NCI-H2081 (cell line): ENCODE results near the gene TEX44.

ENCODE experiments used
- DNase-seq, 2 experiments: peaks; one replicate each; lab custom pipeline; 2025; lab: John Stamatoyannopoulos, UW

Gene TEX44

GRCh38 chr2:231604685-231605606 lies 12.3 kb downstream of the TEX44 start:
- DNase-seq: peak; percentile 97

- DNase-seq: no peak
These were observed 13.0 kb downstream of the TEX44 start for GRCh38 chr2:231605607-231606091.

- no peak for DNase-seq
These were observed 14.3 kb downstream of the TEX44 start for GRCh38 chr2:231606941-231607340.

GRCh38 chr2:231611273-231612108 lies 18.8 kb downstream of the TEX44 start:
- DNase-seq: peak in 1 of 2 experiments; percentile 3

GRCh38 chr2:231612109-231612455 lies 19.4 kb downstream of the TEX44 start:
- DNase-seq: peak; percentile 15 to 47

GRCh38 chr2:231612456-231613330 lies 20.0 kb downstream of the TEX44 start:
- DNase-seq: peak; percentile 79 to 83

- no peak for DNase-seq
These were observed 20.6 kb downstream of the TEX44 start for GRCh38 chr2:231613331-231613662.

GRCh38 chr2:231613663-231614558 lies 21.2 kb downstream of the TEX44 start:
- DNase-seq: no peak

- DNase-seq: no peak
These were observed 21.9 kb downstream of the TEX44 start for GRCh38 chr2:231614559-231615057.

GRCh38 chr2:231615058-231615671 lies 22.5 kb downstream of the TEX44 start:
- no peak for DNase-seq

- no peak for DNase-seq
These were observed 23.6 kb downstream of the TEX44 start for GRCh38 chr2:231616296-231616695.

GRCh38 chr2:231617059-231617926 lies 24.6 kb downstream of the TEX44 start:
- no peak for DNase-seq

GRCh38 chr2:231621051-231621879 lies 28.6 kb downstream of the TEX44 start:
- DNase-seq: peak; percentile 12 to 38

- no peak for DNase-seq
These were observed 30.3 kb downstream of the TEX44 start for GRCh38 chr2:231622963-231623362.

- no peak for DNase-seq
These were observed 33.8 kb downstream of the TEX44 start for GRCh38 chr2:231626449-231626848.

- DNase-seq: no peak
These were observed 34.9 kb downstream of the TEX44 start for GRCh38 chr2:231627384-231628120.

GRCh38 chr2:231632559-231633142 lies 40.0 kb downstream of the TEX44 start:
- DNase-seq: no peak
